PFSK-1 (cell line): ENCODE results near the gene SP6.

Source experiments
- FOXP2 ChIP-seq: optimal IDR thresholded peaks from 2 replicates; pipeline ENCODE3; 2011; ENCODE audit warnings: borderline replicate concordance, control low read depth, inconsistent platforms; ENCODE audit not compliant: insufficient read depth; ENCODE audit errors: extremely low read length, extremely low read depth
- POLR2AphosphoS5 ChIP-seq: IDR thresholded peaks from 2 replicates; pipeline ENCODE4 v1.6.1; 2012; ENCODE audit warnings: low read depth, mild to moderate bottlenecking, control low read depth, low read length, moderate library complexity
- REST ChIP-seq, 2 experiments: IDR thresholded peaks; 2 replicates each; pipeline versions ENCODE4 v1.6.1 to v1.8.0; 2011 to 2012; ENCODE audit warnings: low read depth in 2 of 2, low read length in 2 of 2, control low read depth in 1 of 2, inconsistent platforms in 1 of 2, mild to moderate bottlenecking in 1 of 2, moderate library complexity in 1 of 2; ENCODE audit not compliant: insufficient read depth in 1 of 2
- SIN3A ChIP-seq: IDR thresholded peaks from 2 replicates; pipeline ENCODE4 v1.6.1; 2012; ENCODE audit warnings: mild to moderate bottlenecking, low read length, moderate library complexity, borderline replicate concordance; ENCODE audit not compliant: insufficient read depth
- TAF1 ChIP-seq: IDR thresholded peaks from 2 replicates; pipeline ENCODE4 v1.6.1; 2012; ENCODE audit warnings: low read length, control low read depth, borderline replicate concordance; ENCODE audit not compliant: insufficient read depth

The SP6 gene

DNA sequence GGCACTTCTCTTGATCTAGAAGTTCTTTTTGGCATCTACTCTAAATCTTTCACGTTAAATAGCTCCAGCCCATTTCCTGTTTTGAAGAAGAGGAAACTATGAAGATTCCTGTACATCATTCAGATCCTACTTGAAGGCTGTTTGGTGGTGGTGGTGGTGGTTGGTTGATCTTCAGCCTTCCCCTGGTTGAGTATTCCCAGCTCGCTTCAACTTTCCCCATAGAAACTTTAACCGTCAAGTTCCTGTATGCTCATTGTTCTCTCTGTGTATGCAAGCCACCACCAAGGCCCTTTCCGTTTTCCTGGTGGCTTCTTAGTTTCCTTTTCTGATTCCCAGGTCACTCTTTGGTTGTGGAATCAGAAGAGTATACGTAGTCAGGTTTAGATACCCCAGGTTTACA is 16.2 kb downstream of the SP6 start:
- TF ChIP-seq SIN3A (no peak), POLR2AphosphoS5 (no peak), FOXP2 (no peak), REST (IDR thresholded peaks at IDR 0.05; ENCODE audit: insufficient read depth in 1 of 2, low read depth in 2 of 2, low read length in 2 of 2) (no peak), TAF1 (no peak)

- no peak for TF ChIP-seq REST (IDR thresholded peaks at IDR 0.05; ENCODE audit: insufficient read depth in 1 of 2, low read depth in 2 of 2, low read length in 2 of 2)
- no peak for TF ChIP-seq FOXP2
- no peak for TF ChIP-seq POLR2AphosphoS5
- no peak for TF ChIP-seq TAF1
- TF ChIP-seq SIN3A: no peak
Observed at GRCh38 chr17:47831934-47832327, 19.0 kb downstream of the SP6 start.

- TF ChIP-seq FOXP2 (peak; percentile 77), TAF1 (peak; percentile 96), POLR2AphosphoS5 (peak; percentile 99), REST (IDR thresholded peaks at IDR 0.05; ENCODE audit: insufficient read depth in 1 of 2, low read depth in 2 of 2, low read length in 2 of 2) (peak; percentile 54 to 63), SIN3A (peak; percentile 38; the same call in 1 of the 2 replicates)
Observed at GRCh38 chr17:47831003-47831933, 19.7 kb downstream of the SP6 start, which contains the start of the genes LRRC46 and MRPL10. LRRC46 (plus strand) TSS chr17:47831670; CDS start chr17:47831990, 320 bp downstream. MRPL10 (minus strand) TSS chr17:47831541; CDS start chr17:47831511, 30 bp downstream.

- TF ChIP-seq POLR2AphosphoS5 (no peak), FOXP2 (no peak), SIN3A (no peak), REST (IDR thresholded peaks at IDR 0.05; ENCODE audit: insufficient read depth in 1 of 2, low read depth in 2 of 2, low read length in 2 of 2) (no peak), TAF1 (no peak)
Observed at GRCh38 chr17:47830396-47831002, 20.5 kb downstream of the SP6 start.
